Measurements from ENCODE around the gene PEX5L.

PEX5L gene

GRCh38 chr3:179964890-179965289 is 71.8 kb downstream of the PEX5L start:
- TF ChIP-seq TEAD4 (IDR thresholded peaks at IDR 0.05) (no peak), RAD21 (IDR thresholded peaks at IDR 0.05; ENCODE audit: low read depth) (no peak), FOXM1 (IDR thresholded peaks at IDR 0.05; ENCODE audit: borderline replicate concordance, low read depth) (no peak)

- no peak for TF ChIP-seq TCF12 (IDR thresholded peaks at IDR 0.05; ENCODE audit: low read depth)
These were observed 73.9 kb downstream of the PEX5L start for GRCh38 chr3:179962629-179963387.

- TF ChIP-seq CREB1 (IDR thresholded peaks at IDR 0.05; ENCODE audit: low read depth) (no peak), REST (IDR thresholded peaks at IDR 0.05; ENCODE audit: low read depth) (no peak), EP300 (IDR thresholded peaks at IDR 0.05; ENCODE audit: borderline replicate concordance) (no peak), CEBPB (IDR thresholded peaks at IDR 0.05) (no peak), USF1 (IDR thresholded peaks at IDR 0.05) (no peak), NFIC (IDR thresholded peaks at IDR 0.05) (no peak), MAX (IDR thresholded peaks at IDR 0.05) (no peak), FOXM1 (IDR thresholded peaks at IDR 0.05; ENCODE audit: borderline replicate concordance, low read depth) (no peak), EGR1 (IDR thresholded peaks at IDR 0.05) (no peak), TEAD4 (IDR thresholded peaks at IDR 0.05) (no peak), TAF1 (IDR thresholded peaks at IDR 0.05; ENCODE audit: low read depth) (no peak), RAD21 (IDR thresholded peaks at IDR 0.05; ENCODE audit: low read depth) (no peak), TCF12 (IDR thresholded peaks at IDR 0.05; ENCODE audit: low read depth) (no peak), YY1 (IDR thresholded peaks at IDR 0.05; ENCODE audit: low read depth) (no peak), ZBTB7A (IDR thresholded peaks at IDR 0.05; ENCODE audit: low read depth) (no peak)
These were observed 75.0 kb downstream of the PEX5L start for GRCh38 chr3:179961703-179962078.

GRCh38 chr3:179961071-179961702 is 75.5 kb downstream of the PEX5L start:
- TF ChIP-seq YY1 (IDR thresholded peaks at IDR 0.05; ENCODE audit: low read depth) (no peak), MAX (IDR thresholded peaks at IDR 0.05) (no peak), TCF12 (IDR thresholded peaks at IDR 0.05; ENCODE audit: low read depth) (no peak), REST (IDR thresholded peaks at IDR 0.05; ENCODE audit: low read depth) (no peak), CEBPB (IDR thresholded peaks at IDR 0.05) (no peak), ZBTB7A (IDR thresholded peaks at IDR 0.05; ENCODE audit: low read depth) (no peak), NFIC (IDR thresholded peaks at IDR 0.05) (no peak), TAF1 (IDR thresholded peaks at IDR 0.05; ENCODE audit: low read depth) (no peak), USF1 (IDR thresholded peaks at IDR 0.05) (no peak), TEAD4 (IDR thresholded peaks at IDR 0.05) (no peak), FOXM1 (IDR thresholded peaks at IDR 0.05; ENCODE audit: borderline replicate concordance, low read depth) (no peak), EGR1 (IDR thresholded peaks at IDR 0.05) (no peak)

- TF ChIP-seq ZBTB7A (IDR thresholded peaks at IDR 0.05; ENCODE audit: low read depth) = no peak
- no peak for TF ChIP-seq YY1 (IDR thresholded peaks at IDR 0.05; ENCODE audit: low read depth)
- no peak for TF ChIP-seq MAX (IDR thresholded peaks at IDR 0.05)
- no peak for TF ChIP-seq TAF1 (IDR thresholded peaks at IDR 0.05; ENCODE audit: low read depth)
- no peak for TF ChIP-seq EP300 (IDR thresholded peaks at IDR 0.05; ENCODE audit: borderline replicate concordance)
- no peak for TF ChIP-seq TEAD4 (IDR thresholded peaks at IDR 0.05)
- no peak for TF ChIP-seq EGR1 (IDR thresholded peaks at IDR 0.05)
- TF ChIP-seq TCF12 (IDR thresholded peaks at IDR 0.05; ENCODE audit: low read depth) = no peak
- no peak for TF ChIP-seq NFIC (IDR thresholded peaks at IDR 0.05)
- no peak for TF ChIP-seq RAD21 (IDR thresholded peaks at IDR 0.05; ENCODE audit: low read depth)
- no peak for TF ChIP-seq REST (IDR thresholded peaks at IDR 0.05; ENCODE audit: low read depth)
- no peak for TF ChIP-seq CEBPB (IDR thresholded peaks at IDR 0.05)
- no peak for TF ChIP-seq CREB1 (IDR thresholded peaks at IDR 0.05; ENCODE audit: low read depth)
These were observed 78.0 kb downstream of the PEX5L start for GRCh38 chr3:179958759-179959158.
